Measurements from ENCODE around the gene HYAL3. TPM values are rescaled to one million over a fixed set of nuclear protein-coding genes. Genes with fewer than 3 reads are reported as not detected.
A peak's percentile ranks its signal among the peaks of the same experiment; 100 is the strongest.

Gene HYAL3
- total and polyA plus RNA-seq, 2 of the 13 experiments (the other 11 are each of a cell fraction or from before 2014, with no cell fraction given), result 5.5 to 10.4 TPM

DNA sequence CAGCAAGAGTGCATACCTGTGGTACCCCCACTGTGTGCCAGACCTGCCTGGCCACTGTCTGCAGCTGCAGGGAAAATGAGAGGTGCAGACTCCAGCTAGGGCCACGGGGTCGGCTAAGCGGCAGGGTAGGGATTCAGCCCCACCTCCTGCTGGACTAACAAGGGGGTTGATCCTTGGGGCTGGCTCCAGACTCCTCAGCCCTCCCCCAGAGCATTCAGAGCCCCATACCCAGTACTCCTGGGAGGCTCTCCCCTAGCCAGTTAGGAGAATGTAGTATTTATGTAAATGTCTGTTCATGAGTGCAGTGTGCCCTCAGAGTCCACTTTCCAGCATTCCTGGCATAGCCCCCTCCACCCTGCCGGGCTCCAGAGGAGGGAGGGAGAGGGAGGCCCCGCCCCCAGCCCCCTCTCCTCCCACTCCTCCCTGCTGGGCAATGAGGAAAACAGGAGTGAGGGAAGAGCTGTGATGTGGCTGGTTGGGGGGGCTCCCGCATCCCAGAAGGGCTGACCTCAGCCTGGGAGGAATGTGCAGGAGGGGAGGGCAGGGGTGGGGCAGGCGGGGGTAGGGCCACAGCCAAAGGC is 34.7 kb downstream of the HYAL3 start (continued):
- no peak for TF ChIP-seq ZNF318 (CRISPR knock-in tag; IDR thresholded peaks at IDR 0.05)
- no peak for TF ChIP-seq CENPBD1 (CRISPR knock-in tag; IDR thresholded peaks at IDR 0.05; ENCODE audit: borderline replicate concordance, low read depth)
- no peak for TF ChIP-seq NFYC (CRISPR knock-in tag; IDR thresholded peaks at IDR 0.05)
- no peak for TF ChIP-seq ZNF615 (CRISPR knock-in tag; IDR thresholded peaks at IDR 0.05; ENCODE audit: borderline replicate concordance)
- no peak for TF ChIP-seq FOXK1 (CRISPR knock-in tag; IDR thresholded peaks at IDR 0.05; ENCODE audit: borderline replicate concordance, low read depth)
- 0 out of 2 replicates have a peak, but pooled peaks have one; percentile 31 for TF ChIP-seq ZNF788 (CRISPR knock-in tag; IDR thresholded peaks at IDR 0.05; ENCODE audit: borderline replicate concordance)
- TF ChIP-seq FOXC1 (CRISPR knock-in tag; IDR thresholded peaks at IDR 0.05; ENCODE audit: borderline replicate concordance), result no peak
- no peak for TF ChIP-seq ZNF225 (CRISPR knock-in tag; IDR thresholded peaks at IDR 0.05)
- no peak for TF ChIP-seq EZH2 (conservative IDR thresholded peaks at IDR 0.05; ENCODE audit: low read depth, low read length)
- TF ChIP-seq RFX1 (IDR thresholded peaks at IDR 0.05), result no peak
- TF ChIP-seq, protein P1, sequence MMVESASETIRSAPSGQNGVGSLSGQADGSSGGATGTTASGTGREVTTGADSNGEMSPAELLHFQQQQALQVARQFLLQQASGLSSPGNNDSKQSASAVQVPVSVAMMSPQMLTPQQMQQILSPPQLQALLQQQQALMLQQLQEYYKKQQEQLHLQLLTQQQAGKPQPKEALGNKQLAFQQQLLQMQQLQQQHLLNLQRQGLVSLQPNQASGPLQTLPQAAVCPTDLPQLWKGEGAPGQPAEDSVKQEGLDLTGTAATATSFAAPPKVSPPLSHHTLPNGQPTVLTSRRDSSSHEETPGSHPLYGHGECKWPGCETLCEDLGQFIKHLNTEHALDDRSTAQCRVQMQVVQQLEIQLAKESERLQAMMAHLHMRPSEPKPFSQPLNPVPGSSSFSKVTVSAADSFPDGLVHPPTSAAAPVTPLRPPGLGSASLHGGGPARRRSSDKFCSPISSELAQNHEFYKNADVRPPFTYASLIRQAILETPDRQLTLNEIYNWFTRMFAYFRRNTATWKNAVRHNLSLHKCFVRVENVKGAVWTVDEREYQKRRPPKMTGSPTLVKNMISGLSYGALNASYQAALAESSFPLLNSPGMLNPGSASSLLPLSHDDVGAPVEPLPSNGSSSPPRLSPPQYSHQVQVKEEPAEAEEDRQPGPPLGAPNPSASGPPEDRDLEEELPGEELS (CRISPR knock-in tag; IDR thresholded peaks at IDR 0.05), result peak; percentile 45
- TF ChIP-seq ZKSCAN5 (CRISPR knock-in tag; IDR thresholded peaks at IDR 0.05), result no peak
- TF ChIP-seq ZNF672 (CRISPR knock-in tag; IDR thresholded peaks at IDR 0.05), result no peak
- TF ChIP-seq CEBPB (IDR thresholded peaks at IDR 0.05; ENCODE audit: borderline replicate concordance, low read depth, low read length), result no peak
- TF ChIP-seq, protein P2, sequence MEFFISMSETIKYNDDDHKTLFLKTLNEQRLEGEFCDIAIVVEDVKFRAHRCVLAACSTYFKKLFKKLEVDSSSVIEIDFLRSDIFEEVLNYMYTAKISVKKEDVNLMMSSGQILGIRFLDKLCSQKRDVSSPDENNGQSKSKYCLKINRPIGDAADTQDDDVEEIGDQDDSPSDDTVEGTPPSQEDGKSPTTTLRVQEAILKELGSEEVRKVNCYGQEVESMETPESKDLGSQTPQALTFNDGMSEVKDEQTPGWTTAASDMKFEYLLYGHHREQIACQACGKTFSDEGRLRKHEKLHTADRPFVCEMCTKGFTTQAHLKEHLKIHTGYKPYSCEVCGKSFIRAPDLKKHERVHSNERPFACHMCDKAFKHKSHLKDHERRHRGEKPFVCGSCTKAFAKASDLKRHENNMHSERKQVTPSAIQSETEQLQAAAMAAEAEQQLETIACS (CRISPR knock-in tag; IDR thresholded peaks at IDR 0.05), result no peak
